LNCAP (cell line): ENCODE data around the gene MMP17.

ENCODE experiments used
- TF ChIP-seq, protein P1 (sequence below): fragments of 450-650 bp; IDR thresholded peaks from 2 replicates; pipeline ENCODE4 v1.5.1; 2017; ENCODE audit warnings: mild to moderate bottlenecking

Gene MMP17

DNA sequence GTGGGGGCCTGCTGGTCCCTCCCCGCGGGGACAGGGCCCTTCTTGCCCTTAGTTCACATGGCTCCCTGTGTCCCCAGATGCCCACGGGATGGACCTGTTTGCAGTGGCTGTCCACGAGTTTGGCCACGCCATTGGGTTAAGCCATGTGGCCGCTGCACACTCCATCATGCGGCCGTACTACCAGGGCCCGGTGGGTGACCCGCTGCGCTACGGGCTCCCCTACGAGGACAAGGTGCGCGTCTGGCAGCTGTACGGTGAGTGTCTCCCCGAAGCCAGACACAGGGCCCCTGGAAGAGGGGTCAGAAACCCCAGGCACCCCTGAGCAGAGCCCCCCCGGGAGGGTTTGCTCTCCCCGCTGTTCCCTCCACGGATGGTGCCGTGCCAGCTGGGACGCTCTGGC is 13.4 kb downstream of the MMP17 start:
- TF ChIP-seq, protein P1, sequence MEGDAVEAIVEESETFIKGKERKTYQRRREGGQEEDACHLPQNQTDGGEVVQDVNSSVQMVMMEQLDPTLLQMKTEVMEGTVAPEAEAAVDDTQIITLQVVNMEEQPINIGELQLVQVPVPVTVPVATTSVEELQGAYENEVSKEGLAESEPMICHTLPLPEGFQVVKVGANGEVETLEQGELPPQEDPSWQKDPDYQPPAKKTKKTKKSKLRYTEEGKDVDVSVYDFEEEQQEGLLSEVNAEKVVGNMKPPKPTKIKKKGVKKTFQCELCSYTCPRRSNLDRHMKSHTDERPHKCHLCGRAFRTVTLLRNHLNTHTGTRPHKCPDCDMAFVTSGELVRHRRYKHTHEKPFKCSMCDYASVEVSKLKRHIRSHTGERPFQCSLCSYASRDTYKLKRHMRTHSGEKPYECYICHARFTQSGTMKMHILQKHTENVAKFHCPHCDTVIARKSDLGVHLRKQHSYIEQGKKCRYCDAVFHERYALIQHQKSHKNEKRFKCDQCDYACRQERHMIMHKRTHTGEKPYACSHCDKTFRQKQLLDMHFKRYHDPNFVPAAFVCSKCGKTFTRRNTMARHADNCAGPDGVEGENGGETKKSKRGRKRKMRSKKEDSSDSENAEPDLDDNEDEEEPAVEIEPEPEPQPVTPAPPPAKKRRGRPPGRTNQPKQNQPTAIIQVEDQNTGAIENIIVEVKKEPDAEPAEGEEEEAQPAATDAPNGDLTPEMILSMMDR = no peak

- TF ChIP-seq, protein P1 = no peak
Observed at GRCh38 chr12:131842169-131842568, 14.0 kb downstream of the MMP17 start.

DNA sequence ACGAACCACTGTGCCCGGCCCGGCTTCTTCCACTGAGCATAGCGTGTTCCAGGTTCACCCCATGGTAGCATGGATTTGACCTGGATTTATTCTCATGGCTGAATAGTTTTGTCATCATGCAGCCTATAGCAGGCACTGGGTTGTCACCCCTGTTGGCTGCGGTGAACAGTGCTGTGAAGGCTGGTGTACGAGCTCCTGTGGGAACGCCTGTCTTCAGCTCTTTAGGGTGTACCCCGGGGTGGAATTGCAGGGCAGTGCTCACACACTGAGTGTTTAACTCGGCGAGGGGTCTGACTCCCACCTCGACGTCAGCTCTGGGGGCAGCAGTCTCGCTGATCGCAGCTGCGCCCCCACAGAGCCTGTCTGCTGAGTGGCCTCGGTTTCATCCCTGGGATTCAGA is 15.3 kb downstream of the MMP17 start:
- TF ChIP-seq, protein P1 = no peak

DNA sequence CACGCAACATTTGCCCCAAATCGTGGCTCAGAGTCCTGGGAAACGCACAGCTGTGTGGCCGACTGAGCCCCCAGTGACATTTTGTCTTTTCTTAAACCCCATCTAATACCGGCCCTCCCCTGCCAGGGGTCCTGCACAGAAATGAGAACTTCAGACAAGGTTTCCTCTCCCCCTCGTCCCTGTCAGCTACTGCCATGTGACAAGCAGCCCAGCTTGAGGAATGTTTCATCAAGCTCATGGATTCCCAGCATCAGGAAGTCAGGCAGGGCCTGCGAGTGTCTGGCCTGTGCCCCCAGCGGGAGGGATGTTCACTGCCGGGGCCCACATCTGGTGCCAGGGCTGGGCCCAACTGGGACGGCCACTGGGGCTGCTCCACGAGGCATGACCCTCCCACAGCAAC is 15.9 kb downstream of the MMP17 start:
- TF ChIP-seq, protein P1 = no peak

DNA sequence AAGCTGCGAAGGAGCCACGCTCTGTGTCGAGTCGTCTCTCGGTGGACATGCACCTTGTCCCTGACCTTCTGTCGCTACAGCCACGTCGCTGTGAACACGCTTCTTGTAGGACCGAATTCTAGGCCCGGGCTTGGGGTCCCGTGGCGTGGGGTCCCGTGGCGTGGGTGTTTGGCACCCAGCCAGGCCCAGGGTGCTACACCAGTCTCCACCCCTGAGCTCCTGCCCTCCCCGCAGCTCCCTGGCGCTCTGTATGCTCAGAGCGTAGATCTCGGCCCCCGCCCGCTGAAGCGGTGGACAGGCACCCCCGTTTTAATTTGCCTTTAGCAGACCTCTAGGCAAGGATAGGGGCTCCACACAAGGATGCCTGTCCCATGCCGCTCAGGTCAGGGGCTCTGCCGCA is 16.5 kb downstream of the MMP17 start:
- TF ChIP-seq, protein P1 = no peak

DNA sequence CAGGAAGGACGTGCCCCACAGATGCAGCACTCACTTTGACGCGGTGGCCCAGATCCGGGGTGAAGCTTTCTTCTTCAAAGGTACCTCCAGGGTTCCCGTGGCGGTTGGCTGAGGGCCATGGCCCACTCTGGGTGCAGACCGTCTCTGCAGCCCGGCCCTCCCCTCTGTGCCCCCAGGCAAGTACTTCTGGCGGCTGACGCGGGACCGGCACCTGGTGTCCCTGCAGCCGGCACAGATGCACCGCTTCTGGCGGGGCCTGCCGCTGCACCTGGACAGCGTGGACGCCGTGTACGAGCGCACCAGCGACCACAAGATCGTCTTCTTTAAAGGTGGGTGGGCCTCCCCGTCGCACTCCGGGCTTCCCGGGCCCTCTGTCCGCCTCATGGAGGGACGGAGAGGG is 16.9 kb downstream of the MMP17 start:
- TF ChIP-seq, protein P1 = no peak

DNA sequence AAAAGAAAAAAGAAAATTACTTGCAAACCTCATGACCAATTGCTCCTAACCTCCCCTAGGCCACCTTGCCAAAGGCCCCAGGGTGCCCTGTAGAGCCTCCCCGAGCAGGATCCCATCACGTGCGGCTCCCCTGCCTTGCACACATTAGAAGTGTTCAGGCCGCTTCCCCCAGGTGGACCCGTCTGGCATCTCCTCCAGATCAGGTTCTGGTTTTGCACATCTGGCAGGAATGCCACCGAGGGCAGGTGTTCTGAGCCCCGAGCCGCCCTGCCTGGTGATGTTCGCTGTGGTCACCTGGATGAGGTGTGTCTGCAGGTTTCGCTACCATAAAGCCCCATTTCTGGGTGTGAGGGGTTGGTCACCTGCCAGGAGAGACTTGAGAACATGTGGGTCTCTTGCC is 19.3 kb downstream of the MMP17 start:
- TF ChIP-seq, protein P1 = no peak

- TF ChIP-seq, protein P1 = no peak
Observed at GRCh38 chr12:131848753-131849152, 20.6 kb downstream of the MMP17 start.
